ENCODE measurements around the gene TBL1Y.

The TBL1Y gene

DNA sequence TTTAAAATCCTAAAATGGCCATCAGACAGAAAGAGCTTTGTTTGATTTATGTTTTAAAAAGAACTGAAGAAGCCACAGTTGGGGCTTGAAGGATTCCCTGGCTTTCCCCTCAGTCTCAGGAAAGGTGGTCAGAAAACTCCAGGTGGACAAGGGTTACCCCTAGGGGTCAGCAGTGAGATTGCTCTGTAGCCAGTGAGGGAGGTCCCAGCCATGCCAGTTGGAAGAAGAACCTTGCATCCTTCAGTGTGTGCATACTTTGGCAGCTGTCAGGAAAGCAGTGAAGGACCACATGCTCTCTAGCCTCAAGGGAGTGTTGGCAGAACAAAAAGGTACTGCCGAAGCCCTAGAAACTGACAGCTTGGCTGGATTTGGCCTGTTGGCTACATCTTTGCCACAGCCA, 182.3 kb downstream of the TBL1Y start:
- no peak for DNase-seq

DNA sequence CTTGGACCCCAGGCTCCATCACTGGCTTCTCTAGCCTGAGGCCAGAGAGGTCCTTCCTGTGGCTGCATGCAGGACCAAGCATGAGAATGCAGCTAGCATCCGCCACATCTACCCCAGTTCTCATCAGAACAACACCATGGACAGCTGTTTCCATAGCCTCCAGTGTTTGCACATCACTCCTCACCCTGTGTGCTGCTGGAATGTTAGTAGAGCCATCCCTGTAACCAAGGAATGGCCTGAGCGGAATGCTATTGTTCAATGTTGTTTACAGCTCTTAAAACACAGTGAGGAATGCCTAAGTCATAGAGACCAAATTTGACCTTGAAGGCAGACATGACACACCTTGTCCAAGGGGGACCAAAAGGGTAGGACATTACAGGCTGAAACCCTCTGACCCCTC, 183.9 kb downstream of the TBL1Y start:
- DNase-seq: no peak

DNA sequence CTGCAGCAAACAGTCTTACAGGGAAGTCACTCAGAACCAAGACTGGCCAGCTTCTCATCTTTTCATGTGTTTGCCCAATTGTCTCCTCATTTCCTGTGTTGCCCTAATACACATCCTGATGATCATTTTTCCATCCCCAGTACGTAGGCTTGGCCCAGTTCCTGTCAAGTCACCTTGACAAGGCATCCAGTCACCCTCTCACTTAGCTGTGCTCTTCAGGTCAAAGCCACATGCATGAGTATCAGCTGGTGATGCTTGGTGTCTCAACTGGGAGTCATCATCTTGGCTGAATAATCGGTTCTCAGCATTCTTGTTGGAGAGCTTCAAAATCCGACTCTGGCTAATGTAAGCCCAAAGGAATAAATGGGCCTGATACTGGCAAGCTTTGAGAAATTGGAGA, 186.5 kb downstream of the TBL1Y start:
- no peak for DNase-seq

DNA sequence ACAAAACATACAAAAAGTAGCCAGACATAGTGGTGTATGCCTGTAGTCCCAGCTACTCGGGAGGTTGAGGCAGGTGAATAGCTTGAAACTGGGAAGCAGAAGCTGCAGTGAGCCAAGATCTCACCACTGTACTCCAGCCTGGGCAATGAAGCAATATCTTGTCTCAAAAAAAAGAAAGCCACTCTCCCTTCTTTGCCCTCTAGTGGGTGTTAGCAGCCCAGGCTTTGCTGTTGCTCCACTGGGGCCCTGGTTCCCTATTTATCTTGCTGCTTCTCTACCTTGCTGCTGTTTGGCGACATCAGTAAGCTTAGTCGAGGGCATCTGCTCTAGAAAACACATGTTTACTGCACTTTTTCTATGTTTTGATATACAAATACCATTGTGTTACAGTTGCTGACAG, 189.2 kb downstream of the TBL1Y start:
- no peak for DNase-seq

DNA sequence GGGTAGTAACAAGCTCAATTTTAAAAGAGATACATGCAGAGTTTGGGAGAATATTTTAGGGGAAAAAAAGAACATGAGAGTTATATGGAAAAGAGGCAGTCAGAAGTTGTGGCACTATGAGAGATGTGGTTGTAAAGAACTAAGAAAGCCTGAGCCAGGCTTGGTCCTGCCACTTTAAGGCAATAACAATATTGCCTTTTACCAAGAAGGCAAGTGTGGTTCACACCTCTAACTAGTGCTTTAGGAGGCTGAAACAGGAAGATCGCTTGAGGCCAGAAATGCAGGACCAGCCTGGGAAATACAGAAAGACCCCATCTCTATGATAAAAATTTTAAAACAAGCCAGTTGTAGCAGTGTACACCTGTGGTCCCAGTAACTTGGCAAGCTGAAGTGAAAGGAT, 192.2 kb downstream of the TBL1Y start:
- DNase-seq: no peak

DNA sequence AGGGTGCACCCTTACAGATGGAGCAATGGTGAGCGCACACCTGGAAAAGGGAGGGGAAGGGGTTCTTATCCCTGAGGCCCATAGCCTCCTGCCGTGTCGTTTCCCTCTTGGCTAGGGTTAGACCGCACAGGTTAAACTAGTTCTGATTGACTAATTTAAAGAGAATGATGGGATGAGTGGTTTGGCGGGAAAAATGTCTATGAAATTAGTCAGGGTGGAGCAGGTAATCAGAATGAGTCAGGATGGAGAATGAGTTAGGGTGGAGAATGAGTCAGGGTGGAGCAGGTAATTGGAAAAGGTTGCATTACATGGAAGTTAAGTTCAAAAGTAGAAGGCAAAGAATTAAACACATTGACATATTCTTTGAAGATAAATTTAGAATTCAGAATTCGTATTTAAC, 196.7 kb downstream of the TBL1Y start:
- DNase-seq: no peak

DNA sequence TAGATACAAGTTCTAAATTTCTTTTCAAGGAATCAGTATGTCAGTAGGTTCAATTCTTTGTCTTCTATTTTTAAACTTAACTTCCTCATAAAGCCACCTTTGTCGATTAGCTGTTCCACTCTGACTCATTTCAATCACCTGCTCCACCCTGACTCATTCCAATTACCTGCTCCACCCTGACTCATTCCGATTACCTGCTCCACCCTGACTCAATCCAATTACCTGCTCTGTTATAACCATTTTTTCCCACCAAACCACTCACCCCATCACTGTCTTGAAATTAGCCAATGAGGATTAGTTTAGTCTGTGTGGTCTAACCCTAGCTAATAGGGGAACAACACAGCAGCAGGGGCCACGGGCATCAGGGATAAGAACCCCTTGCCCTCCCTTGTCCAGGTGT, 199.6 kb downstream of the TBL1Y start:
- DNase-seq: no peak

DNA sequence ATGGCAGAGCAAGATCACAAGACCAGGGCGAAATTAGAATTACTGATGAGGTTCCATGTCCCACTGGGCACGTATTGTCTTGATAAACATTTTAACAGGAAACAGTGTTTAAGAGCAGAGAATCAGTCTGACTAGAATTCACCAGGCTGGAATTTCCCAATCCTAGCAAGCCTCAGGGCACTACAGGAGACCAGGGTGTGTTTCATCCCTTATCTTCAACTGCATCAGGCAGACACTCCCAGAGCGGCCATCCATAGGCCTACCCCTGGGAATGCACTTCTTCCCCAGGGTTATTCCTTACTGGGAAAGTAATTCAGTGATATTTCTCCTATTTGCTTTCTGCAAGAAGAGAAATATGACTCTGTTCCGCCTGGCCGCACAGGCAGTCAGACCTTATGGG, 205.4 kb downstream of the TBL1Y start:
- no peak for DNase-seq

DNA sequence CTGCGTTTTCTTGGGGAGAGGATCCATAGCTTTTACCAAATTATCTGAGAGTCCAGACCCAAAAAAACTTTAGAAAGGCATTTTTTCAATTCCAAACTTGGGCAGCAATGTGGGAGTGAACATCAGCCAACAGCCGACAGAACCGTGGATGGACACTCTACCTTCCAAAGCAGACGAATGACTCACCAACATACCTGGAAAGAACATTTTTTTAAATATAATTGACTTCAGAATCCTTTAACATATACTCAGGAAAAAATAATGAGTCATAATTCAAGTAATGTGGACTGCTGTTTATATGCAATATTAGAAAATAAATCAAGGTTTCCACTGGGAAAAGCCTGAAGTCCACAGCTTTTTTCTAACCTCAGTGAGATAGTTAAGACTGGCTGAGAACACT, 211.7 kb downstream of the TBL1Y start:
- DNase-seq: no peak

DNA sequence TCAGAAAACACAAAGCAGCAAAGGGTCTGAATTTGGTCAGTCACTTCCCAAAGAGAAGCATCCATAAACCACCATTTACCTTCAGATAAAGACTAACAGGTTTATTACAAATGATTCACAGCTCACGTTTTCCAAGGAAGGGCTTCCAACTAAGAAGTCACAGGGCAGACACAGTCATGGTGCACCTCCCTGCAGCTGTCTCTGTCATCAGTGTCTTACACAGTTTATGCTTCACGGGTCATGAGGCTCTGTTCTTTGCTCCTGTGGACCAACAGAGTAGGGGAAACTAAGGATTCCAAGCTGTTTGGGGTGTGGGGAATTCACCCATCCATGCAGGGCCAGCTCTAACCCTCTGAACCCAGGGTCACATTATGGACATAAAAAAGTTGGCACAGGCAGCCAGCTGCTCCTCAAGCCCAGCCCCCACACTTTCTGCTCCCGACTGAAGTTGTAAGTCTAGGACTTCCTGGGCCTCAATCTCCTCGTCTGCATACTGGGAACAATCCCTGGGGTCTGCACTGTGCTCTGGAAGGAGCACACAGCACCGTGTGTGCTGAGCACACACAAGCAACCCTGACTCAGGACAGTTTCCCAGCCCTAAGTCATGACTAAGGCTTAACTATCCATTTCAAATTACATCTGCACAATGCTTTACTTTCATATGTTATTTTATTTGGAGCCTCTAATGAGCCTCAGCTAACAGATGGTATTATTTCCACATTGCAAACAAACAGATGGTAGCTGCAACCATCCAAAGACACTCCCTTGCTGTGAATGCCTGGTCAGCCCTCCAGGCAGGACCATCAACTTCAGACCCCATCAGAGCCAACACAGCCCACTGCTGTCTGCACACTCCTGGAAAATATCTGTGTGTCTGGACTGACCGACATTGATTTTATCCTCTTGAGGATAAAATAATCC, 214.9 kb downstream of the TBL1Y start:
- no peak for DNase-seq

DNA sequence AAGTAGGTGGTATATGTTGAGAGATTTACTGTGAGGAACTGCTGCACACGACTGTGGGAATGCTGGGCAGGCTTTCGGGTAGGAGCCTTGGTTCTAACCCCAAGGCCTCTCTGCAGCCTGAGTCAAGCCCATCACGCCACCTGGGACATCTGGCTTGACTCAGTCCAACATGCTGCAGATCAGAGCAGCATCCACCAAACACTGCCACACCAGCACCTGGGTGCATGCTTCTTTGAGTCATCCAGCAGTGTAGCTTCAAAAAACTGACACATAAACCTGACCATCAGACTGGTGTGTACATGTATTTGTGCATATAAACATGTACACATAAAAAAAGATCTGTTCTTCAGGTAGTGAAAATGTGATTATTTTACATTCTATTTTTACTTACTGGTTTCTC, 217.7 kb downstream of the TBL1Y start:
- no peak for DNase-seq

Measured in NCI-H748 treated with DMSO at 0.1 percent for 48 hours (cell line).